ENCODE measurements around the gene PPP3CA. TPM values are rescaled to one million over a fixed set of nuclear protein-coding genes. Genes with fewer than 3 reads are reported as not detected.

The PPP3CA gene
- total and polyA plus RNA-seq, 2 experiments from 2014 or later = 27.0 to 45.2 TPM

GRCh38 chr4:101258883-101259282 lies 88.4 kb downstream of the PPP3CA start:
- Histone ChIP-seq H3K27me3 (ENCODE audit: insufficient read depth) (no peaks in the 10 kb centered on the region), H3K4me1 (ENCODE audit: insufficient read depth) (peaks cover 26% of the 10 kb centered on the region), H3K9me2 (ENCODE audit: insufficient read depth) (no peaks in the 10 kb centered on the region; the same call in 1 of the 2 replicates), H3K36me3 (ENCODE audit: insufficient read depth) (no peaks in the 10 kb centered on the region), H2AFZ (no peak overlapping the region), H3K79me2 (replicated peaks; ENCODE audit: insufficient read depth) (peaks cover 65% of the 10 kb centered on the region), H3K27ac (ENCODE audit: low read depth) (no peak overlapping the region), H3F3A (replicated peaks; ENCODE audit: low read depth) (no peaks in the 10 kb centered on the region), H4K20me1 (replicated peaks; ENCODE audit: insufficient read depth) (no peaks in the 10 kb centered on the region), H3K4me3 (no peak overlapping the region), H3K4me2 (no peak overlapping the region)
- H3K4me1 Mint-ChIP-seq = peaks cover 63% of the 10 kb centered on the region
- no peaks in the 10 kb centered on the region for H3K9me3 Mint-ChIP-seq
- DNase-seq (ENCODE audit: low spot score) (no peak), ATAC-seq (no peak)
- no peaks in the 10 kb centered on the region for H3K36me3 Mint-ChIP-seq (ENCODE audit: low read depth)
- no peak overlapping the region for H3K4me3 Mint-ChIP-seq
- H3K27me3 Mint-ChIP-seq (ENCODE audit: insufficient read depth, low read depth, poor library complexity) = no peaks in the 10 kb centered on the region
- TF ChIP-seq ZNF331 (CRISPR knock-in tag; IDR thresholded peaks at IDR 0.05; ENCODE audit: low read depth) (no peak), NANOG (IDR thresholded peaks at IDR 0.05; ENCODE audit: borderline replicate concordance) (no peak), CTCF (conservative IDR thresholded peaks at IDR 0.05; ENCODE audit: low read depth in 2 of 2) (no peak), CREB1 (CRISPR knock-in tag; IDR thresholded peaks at IDR 0.05; ENCODE audit: low read depth) (no peak), ETS1 (IDR thresholded peaks at IDR 0.05) (no peak), STAT1 (IDR thresholded peaks at IDR 0.05; ENCODE audit: unreplicated experiment) (no peak), ZNF114 (CRISPR knock-in tag; IDR thresholded peaks at IDR 0.05) (no peak), EZH2 (IDR thresholded peaks at IDR 0.05; ENCODE audit: low read depth, unreplicated experiment) (no peak), REST (IDR thresholded peaks at IDR 0.05; ENCODE audit: unreplicated experiment) (no peak), EZH2phosphoT487 (IDR thresholded peaks at IDR 0.05; ENCODE audit: unreplicated experiment) (no peak), POLR2AphosphoS5 (IDR thresholded peaks at IDR 0.05; ENCODE audit: low read depth) (no peak), JUNB (IDR thresholded peaks at IDR 0.05; ENCODE audit: unreplicated experiment) (no peak), ZNF462 (CRISPR knock-in tag; IDR thresholded peaks at IDR 0.05) (no peak)
- H3K27ac Mint-ChIP-seq = no peak overlapping the region; the same call in 1 of the 2 replicates
